HG03342 (cell line): ENCODE results near the gene ARHGEF3.

Source experiments
- ATAC-seq: cut with Tn5 transposase; IDR thresholded peaks from one replicate; pipeline ENCODE4 v1.9.1; 2021; ENCODE audit warnings: mild to moderate bottlenecking, moderate library complexity; ENCODE audit not compliant: unreplicated experiment

Gene ARHGEF3

GRCh38 chr3:56688191-56688590 lies 113.6 kb downstream of the ARHGEF3 start:
- ATAC-seq: no peak

- no peak for ATAC-seq
Measured at GRCh38 chr3:56684029-56684428, 117.7 kb downstream of the ARHGEF3 start.

GRCh38 chr3:56683122-56683817 lies 118.5 kb downstream of the ARHGEF3 start, which contains the start of gene TASOR:
TSS of gene TASOR (minus strand) at chr3:56683265. CDS start at chr3:56683006, 259 bp downstream.
- peak; percentile 76 for ATAC-seq

- ATAC-seq: peak; percentile 62
Measured at GRCh38 chr3:56682462-56683121, 119.2 kb downstream of the ARHGEF3 start.

GRCh38 chr3:56681984-56682461 lies 119.7 kb downstream of the ARHGEF3 start:
- ATAC-seq: no peak

- ATAC-seq: no peak
Measured at GRCh38 chr3:56680054-56680580, 121.6 kb downstream of the ARHGEF3 start.
